Measurements from ENCODE around the gene MBD1. TPM values are rescaled to one million over a fixed set of nuclear protein-coding genes. Genes with fewer than 3 reads are reported as not detected.
A peak's percentile ranks its signal among the peaks of the same experiment; 100 is the strongest.
"Not testable (repeated sequence)": the region's sequence is repeated elsewhere in the genome, so short reads cannot be mapped to it uniquely, and the experiment has no call there.

MBD1 gene
- total RNA-seq, 1 experiment from 2014 or later: 43.5 TPM

- CTCF ChIA-PET: no interaction called here
- POLR2A ChIA-PET (ENCODE audit: unreplicated experiment): no interaction called here
- H4K20me1 ChIP-seq (ENCODE audit: insufficient read depth): no peaks in the 10 kb centered on the region
- H3K4me1 ChIP-seq (replicated peaks; ENCODE audit: insufficient read depth): peaks cover 18% of the 10 kb centered on the region
- intact Hi-C loops (cut with micrococcal nuclease; ENCODE audit: unreplicated experiment): no loop called here
- no peak overlapping the region for H3K4me2 ChIP-seq
- TF ChIP-seq EZH2 (IDR thresholded peaks at IDR 0.05; ENCODE audit: low read depth) (no peak), CTCF (conservative IDR thresholded peaks at IDR 0.05) (no peak)
- H3K79me2 ChIP-seq (ENCODE audit: low read depth): no peaks in the 10 kb centered on the region
- no peaks in the 10 kb centered on the region for H3K9me2 ChIP-seq (ENCODE audit: insufficient read depth)
- DNase-seq: no peak
- no TSS peak for BruUV-seq (replicated peaks)
- H3F3A ChIP-seq (ENCODE audit: insufficient read depth, low read depth): peaks cover 23% of the 10 kb centered on the region
- H3K36me3 ChIP-seq (ENCODE audit: low read depth): no peaks in the 10 kb centered on the region
- H2AFZ ChIP-seq: no peak overlapping the region
- H3K9me3 ChIP-seq (ENCODE audit: insufficient read depth, low read depth): peaks cover 2% of the 10 kb centered on the region; the same call in 1 of the 2 replicates
- H3K27me3 ChIP-seq (ENCODE audit: insufficient read depth, low read depth): no peaks in the 10 kb centered on the region
- no peak overlapping the region for H3K4me3 ChIP-seq
- H3K27ac ChIP-seq: no peak overlapping the region
Measured at GRCh38 chr18:50310080-50310479, 28.8 kb upstream of the MBD1 start.

GRCh38 chr18:50308851-50309250 is 27.5 kb upstream of the MBD1 start:
- H4K20me1 ChIP-seq (ENCODE audit: insufficient read depth); H3K9me2 ChIP-seq (ENCODE audit: insufficient read depth); H3K27me3 ChIP-seq (ENCODE audit: insufficient read depth, low read depth); BruUV-seq (replicated peaks); H3K79me2 ChIP-seq (ENCODE audit: low read depth); POLR2A ChIA-PET (ENCODE audit: unreplicated experiment); H3K9me3 ChIP-seq (ENCODE audit: insufficient read depth, low read depth); H3K36me3 ChIP-seq (ENCODE audit: low read depth); CTCF ChIA-PET: not testable (repeated sequence)
- peak in 1 of 2 experiments; percentile 48 for DNase-seq
- intact Hi-C loops (cut with micrococcal nuclease; ENCODE audit: unreplicated experiment): loop anchor here (2.0 kb wide), 1 partner anchor 42 kb away; the partner anchor contains the start of gene CFAP53
- H3K4me3 ChIP-seq: peak overlapping the region; percentile 78; the same call in 1 of the 2 replicates
- H2AFZ ChIP-seq: peak overlapping the region; percentile 87; the same call in 1 of the 2 replicates
- peak overlapping the region; percentile 97 for H3K4me2 ChIP-seq
- peak overlapping the region; percentile 99 for H3K27ac ChIP-seq
- H3F3A ChIP-seq (ENCODE audit: insufficient read depth, low read depth): peaks cover 23% of the 10 kb centered on the region
- H3K4me1 ChIP-seq (replicated peaks; ENCODE audit: insufficient read depth): peaks cover 18% of the 10 kb centered on the region

- ChIA-PET CTCF (interaction anchor here (0.6 kb wide), 1 partner anchor 48 kb away, joined by 3 read pairs; no protein-coding TSS in a partner anchor), POLR2A (ENCODE audit: unreplicated experiment) (no interaction called here)
- H3K9me2 ChIP-seq (ENCODE audit: insufficient read depth): no peaks in the 10 kb centered on the region
- H3K9me3 ChIP-seq (ENCODE audit: insufficient read depth, low read depth): peaks cover 3% of the 10 kb centered on the region; the same call in 1 of the 2 replicates
- H3K4me3 ChIP-seq: peak overlapping the region; percentile 78
- no peaks in the 10 kb centered on the region for H3K36me3 ChIP-seq (ENCODE audit: low read depth)
- H3K4me2 ChIP-seq: peak overlapping the region; percentile 97
- no peaks in the 10 kb centered on the region; the same call in 1 of the 2 replicates for H3K27me3 ChIP-seq (ENCODE audit: insufficient read depth, low read depth)
- BruUV-seq (replicated peaks): no TSS peak
- no peak for TF ChIP-seq CTCF (conservative IDR thresholded peaks at IDR 0.05)
- no peak for TF ChIP-seq EZH2 (IDR thresholded peaks at IDR 0.05; ENCODE audit: low read depth)
- H3K79me2 ChIP-seq (ENCODE audit: low read depth): no peaks in the 10 kb centered on the region
- intact Hi-C loops (cut with micrococcal nuclease; ENCODE audit: unreplicated experiment): loop anchor here (2.0 kb wide), 1 partner anchor 41 kb away; the partner anchor contains the start of gene CFAP53
- peak overlapping the region; percentile 87 for H2AFZ ChIP-seq
- no peaks in the 10 kb centered on the region for H4K20me1 ChIP-seq (ENCODE audit: insufficient read depth)
- DNase-seq: peak; percentile 70 to 93
- peaks cover 23% of the 10 kb centered on the region for H3F3A ChIP-seq (ENCODE audit: insufficient read depth, low read depth)
- peaks cover 18% of the 10 kb centered on the region for H3K4me1 ChIP-seq (replicated peaks; ENCODE audit: insufficient read depth)
- H3K27ac ChIP-seq: peak overlapping the region; percentile 99
Measured at GRCh38 chr18:50307738-50308470, 26.6 kb upstream of the MBD1 start.
